ENCODE data around the gene CFAP46.

CFAP46 gene

GRCh38 chr10:132906106-132906505 is 36.3 kb downstream of the CFAP46 start:
- Histone ChIP-seq H3K4me3 (ENCODE audit: insufficient read depth, low read length, poor library complexity, severe bottlenecking) (no peak overlapping the region), H3K9me2 (replicated peaks; ENCODE audit: insufficient read depth, low read length) (no peaks in the 10 kb centered on the region), H3K36me3 (ENCODE audit: low read length) (no peaks in the 10 kb centered on the region), H4K20me1 (ENCODE audit: low read depth, low read length) (no peaks in the 10 kb centered on the region), H3F3A (ENCODE audit: insufficient read depth) (no peaks in the 10 kb centered on the region), H3K9ac (ENCODE audit: low read length) (no peak overlapping the region), H2AFZ (ENCODE audit: low read depth, low read length, severe bottlenecking) (no peak overlapping the region), H3K27me3 (ENCODE audit: low read length) (no peaks in the 10 kb centered on the region), H3K79me2 (ENCODE audit: insufficient read depth, low read length) (no peaks in the 10 kb centered on the region), H3K4me2 (ENCODE audit: low read depth, low read length, poor library complexity, severe bottlenecking) (no peak overlapping the region), H3K9me3 (ENCODE audit: insufficient read depth, low read length) (no peaks in the 10 kb centered on the region), H3K27ac (ENCODE audit: low read depth, low read length) (no peak overlapping the region)
- TF ChIP-seq EZH2phosphoT487 (conservative IDR thresholded peaks at IDR 0.05; ENCODE audit: low read length) (no peak), CTCF (IDR thresholded peaks at IDR 0.05; ENCODE audit: insufficient read depth, low read length, poor library complexity, severe bottlenecking) (no peak)

GRCh38 chr10:132905661-132906060 is 36.7 kb downstream of the CFAP46 start:
- no peak overlapping the region for H2AFZ ChIP-seq (ENCODE audit: low read depth, low read length, severe bottlenecking)
- no peak overlapping the region for H3K4me3 ChIP-seq (ENCODE audit: insufficient read depth, low read length, poor library complexity, severe bottlenecking)
- TF ChIP-seq CTCF (IDR thresholded peaks at IDR 0.05; ENCODE audit: insufficient read depth, low read length, poor library complexity, severe bottlenecking) (no peak), EZH2phosphoT487 (conservative IDR thresholded peaks at IDR 0.05; ENCODE audit: low read length) (no peak)
- H3K9ac ChIP-seq (ENCODE audit: low read length): no peak overlapping the region
- no peaks in the 10 kb centered on the region for H3K27me3 ChIP-seq (ENCODE audit: low read length)
- no peak overlapping the region for H3K4me2 ChIP-seq (ENCODE audit: low read depth, low read length, poor library complexity, severe bottlenecking)
- H3F3A ChIP-seq (ENCODE audit: insufficient read depth): no peaks in the 10 kb centered on the region
- no peaks in the 10 kb centered on the region for H3K9me3 ChIP-seq (ENCODE audit: insufficient read depth, low read length)
- H3K79me2 ChIP-seq (ENCODE audit: insufficient read depth, low read length): no peaks in the 10 kb centered on the region
- no peak overlapping the region for H3K27ac ChIP-seq (ENCODE audit: low read depth, low read length)
- H3K36me3 ChIP-seq (ENCODE audit: low read length): no peaks in the 10 kb centered on the region
- H4K20me1 ChIP-seq (ENCODE audit: low read depth, low read length): no peaks in the 10 kb centered on the region
- no peaks in the 10 kb centered on the region for H3K9me2 ChIP-seq (replicated peaks; ENCODE audit: insufficient read depth, low read length)

- Histone ChIP-seq H3K4me3 (ENCODE audit: insufficient read depth, low read length, poor library complexity, severe bottlenecking) (no peak overlapping the region), H4K20me1 (ENCODE audit: low read depth, low read length) (no peaks in the 10 kb centered on the region), H3K4me2 (ENCODE audit: low read depth, low read length, poor library complexity, severe bottlenecking) (no peak overlapping the region), H2AFZ (ENCODE audit: low read depth, low read length, severe bottlenecking) (no peak overlapping the region), H3K27me3 (ENCODE audit: low read length) (no peaks in the 10 kb centered on the region), H3K9me2 (replicated peaks; ENCODE audit: insufficient read depth, low read length) (no peaks in the 10 kb centered on the region), H3K9me3 (ENCODE audit: insufficient read depth, low read length) (no peaks in the 10 kb centered on the region), H3K27ac (ENCODE audit: low read depth, low read length) (no peak overlapping the region), H3K36me3 (ENCODE audit: low read length) (no peaks in the 10 kb centered on the region), H3K79me2 (ENCODE audit: insufficient read depth, low read length) (no peaks in the 10 kb centered on the region), H3F3A (ENCODE audit: insufficient read depth) (no peaks in the 10 kb centered on the region), H3K9ac (ENCODE audit: low read length) (no peak overlapping the region)
- TF ChIP-seq EZH2phosphoT487 (conservative IDR thresholded peaks at IDR 0.05; ENCODE audit: low read length): no peak
- TF ChIP-seq CTCF (IDR thresholded peaks at IDR 0.05; ENCODE audit: insufficient read depth, low read length, poor library complexity, severe bottlenecking): no peak
Measured at GRCh38 chr10:132904814-132905649, 37.3 kb downstream of the CFAP46 start.

Measured in SU-DHL-6 (cell line).